Measurements from ENCODE around the gene MZT2A. TPM values are rescaled to one million over a fixed set of nuclear protein-coding genes. Genes with fewer than 3 reads are reported as not detected.
"Not testable (repeated sequence)": the region's sequence is repeated elsewhere in the genome, so short reads cannot be mapped to it uniquely, and the experiment has no call there.

MZT2A gene
- total RNA-seq, 2 experiments from 2014 or later: 158 to 162 TPM

GRCh38 chr2:131488306-131489205 lies 3.6 kb downstream of the MZT2A start:
- intact Hi-C loops (cut with micrococcal nuclease): no loop called here
- no peaks in the 10 kb centered on the region for H3K27me3 Mint-ChIP-seq
- ATAC-seq (no peak), DNase-seq (no peak)
- no peak overlapping the region for H3K4me3 Mint-ChIP-seq
- H3K36me3 Mint-ChIP-seq (ENCODE audit: low read depth): peaks cover 35% of the 10 kb centered on the region
- H3K4me1 Mint-ChIP-seq (ENCODE audit: low read depth): peaks cover 17% of the 10 kb centered on the region
- TF ChIP-seq CTCF (IDR thresholded peaks at IDR 0.05): no peak
- no peaks in the 10 kb centered on the region for H3K9me3 Mint-ChIP-seq
- POLR2A ChIA-PET: interaction anchor here (0.7 to 1.0 kb wide), 2 partner anchors 1302 to 1305 kb away, joined by 3 read pairs; no protein-coding TSS in a partner anchor
- CTCF ChIA-PET: interaction anchor here (2.1 kb wide), 1 partner anchor 75 kb away, joined by 9 read pairs; no protein-coding TSS in a partner anchor
- H3K27ac Mint-ChIP-seq: peak overlapping the region; percentile 46

GRCh38 chr2:131486201-131486902 lies 5.8 kb downstream of the MZT2A start:
- H3K4me3 Mint-ChIP-seq; ATAC-seq; CTCF ChIA-PET; intact Hi-C loops (cut with micrococcal nuclease); H3K27me3 Mint-ChIP-seq; H3K9me3 Mint-ChIP-seq; DNase-seq; POLR2A ChIA-PET: not testable (repeated sequence)
- Mint-ChIP-seq H3K36me3 (ENCODE audit: low read depth) (peaks cover 38% of the 10 kb centered on the region), H3K27ac (peak overlapping the region; percentile 30), H3K4me1 (ENCODE audit: low read depth) (peaks cover 17% of the 10 kb centered on the region)

GRCh38 chr2:131484906-131485460 lies 7.2 kb downstream of the MZT2A start:
- H3K27me3 Mint-ChIP-seq; CTCF ChIA-PET; H3K27ac Mint-ChIP-seq; H3K4me3 Mint-ChIP-seq; intact Hi-C loops (cut with micrococcal nuclease); POLR2A ChIA-PET; DNase-seq; H3K9me3 Mint-ChIP-seq; ATAC-seq; H3K4me1 Mint-ChIP-seq (ENCODE audit: low read depth): not testable (repeated sequence)
- H3K36me3 Mint-ChIP-seq (ENCODE audit: low read depth): peaks cover 26% of the 10 kb centered on the region

- CTCF ChIA-PET; H3K4me3 Mint-ChIP-seq; ATAC-seq; H3K27ac Mint-ChIP-seq; POLR2A ChIA-PET; H3K4me1 Mint-ChIP-seq (ENCODE audit: low read depth); intact Hi-C loops (cut with micrococcal nuclease); DNase-seq; H3K27me3 Mint-ChIP-seq; H3K9me3 Mint-ChIP-seq: not testable (repeated sequence)
- H3K36me3 Mint-ChIP-seq (ENCODE audit: low read depth): peaks cover 23% of the 10 kb centered on the region
Measured at GRCh38 chr2:131483981-131484820, 8.0 kb downstream of the MZT2A start.

- H3K27ac Mint-ChIP-seq; POLR2A ChIA-PET; H3K27me3 Mint-ChIP-seq; DNase-seq; H3K9me3 Mint-ChIP-seq; intact Hi-C loops (cut with micrococcal nuclease); ATAC-seq; H3K4me1 Mint-ChIP-seq (ENCODE audit: low read depth); CTCF ChIA-PET; H3K4me3 Mint-ChIP-seq: not testable (repeated sequence)
- H3K36me3 Mint-ChIP-seq (ENCODE audit: low read depth): peaks cover 12% of the 10 kb centered on the region
Measured at GRCh38 chr2:131482506-131483155, 9.6 kb downstream of the MZT2A start.

- CTCF ChIA-PET; POLR2A ChIA-PET; H3K27ac Mint-ChIP-seq; H3K4me1 Mint-ChIP-seq (ENCODE audit: low read depth); H3K9me3 Mint-ChIP-seq; H3K4me3 Mint-ChIP-seq; DNase-seq; ATAC-seq; intact Hi-C loops (cut with micrococcal nuclease); H3K27me3 Mint-ChIP-seq: not testable (repeated sequence)
- H3K36me3 Mint-ChIP-seq (ENCODE audit: low read depth): peaks cover 16% of the 10 kb centered on the region
Measured at GRCh38 chr2:131480351-131480750, 11.8 kb downstream of the MZT2A start.

GRCh38 chr2:131478850-131479461 lies 13.2 kb downstream of the MZT2A start:
- peaks cover 14% of the 10 kb centered on the region for H3K36me3 Mint-ChIP-seq (ENCODE audit: low read depth)
- intact Hi-C loops (cut with micrococcal nuclease); DNase-seq; H3K9me3 Mint-ChIP-seq; H3K27me3 Mint-ChIP-seq; H3K27ac Mint-ChIP-seq; H3K4me1 Mint-ChIP-seq (ENCODE audit: low read depth); H3K4me3 Mint-ChIP-seq; POLR2A ChIA-PET; CTCF ChIA-PET: not testable (repeated sequence)
- ATAC-seq: peak; percentile 13

- POLR2A ChIA-PET; H3K27ac Mint-ChIP-seq; intact Hi-C loops (cut with micrococcal nuclease); ATAC-seq; CTCF ChIA-PET; H3K4me1 Mint-ChIP-seq (ENCODE audit: low read depth); H3K27me3 Mint-ChIP-seq; H3K4me3 Mint-ChIP-seq; H3K9me3 Mint-ChIP-seq; DNase-seq: not testable (repeated sequence)
- H3K36me3 Mint-ChIP-seq (ENCODE audit: low read depth): peaks cover 12% of the 10 kb centered on the region
Measured at GRCh38 chr2:131478074-131478849, 13.9 kb downstream of the MZT2A start.

GRCh38 chr2:131477227-131477626 lies 15.0 kb downstream of the MZT2A start:
- H3K4me3 Mint-ChIP-seq; H3K27me3 Mint-ChIP-seq; H3K36me3 Mint-ChIP-seq (ENCODE audit: low read depth); H3K4me1 Mint-ChIP-seq (ENCODE audit: low read depth); H3K27ac Mint-ChIP-seq; intact Hi-C loops (cut with micrococcal nuclease); CTCF ChIA-PET; H3K9me3 Mint-ChIP-seq; ATAC-seq; DNase-seq: not testable (repeated sequence)
- POLR2A ChIA-PET: interaction anchor here (0.7 kb wide), 1 partner anchor 62 kb away, joined by 4 read pairs; no protein-coding TSS in a partner anchor

Data from activated CD8-positive, alpha-beta T cell treated with anti-CD3 and anti-CD28 coated beads for 36 hours (primary cell).